H1 (cell line): ENCODE data around the gene CDH8. TPM values are rescaled to one million over a fixed set of nuclear protein-coding genes. Genes with fewer than 3 reads are reported as not detected.

Experiments used
- CHD2 ChIP-seq: IDR thresholded peaks from 2 replicates; pipeline ENCODE4 v1.6.1; 2012; ENCODE audit warnings: low read length, improper control_type of control experiment
- CHD7 ChIP-seq: fragments of 300-600 bp; sonication (generic); IDR thresholded peaks from 2 replicates; pipeline ENCODE4 v1.7.1; 2012; ENCODE audit warnings: low read length, moderate library complexity, mild to moderate bottlenecking, inconsistent platforms; ENCODE audit not compliant: insufficient replicate concordance
- FOSL1 ChIP-seq: IDR thresholded peaks from 2 replicates; pipeline ENCODE4 v1.6.1; 2011; ENCODE audit warnings: mild to moderate bottlenecking, low read depth, low read length, moderate library complexity; ENCODE audit not compliant: insufficient read depth
- JUN ChIP-seq: IDR thresholded peaks from 2 replicates; pipeline ENCODE4 v1.6.1; 2011; ENCODE audit warnings: low read depth, mild to moderate bottlenecking, improper control_type of control experiment, low read length
- PHF8 ChIP-seq: fragments of 200-600 bp; sonication (generic); conservative IDR thresholded peaks from 2 replicates; pipeline ENCODE4 v1.7.1; 2012; ENCODE audit warnings: low read depth, mild to moderate bottlenecking, inconsistent platforms, low read length, moderate library complexity
- SIRT6 ChIP-seq: IDR thresholded peaks from one replicate; pipeline ENCODE4 v1.7.1; 2012; ENCODE audit warnings: low read length, inconsistent platforms
- SP2 ChIP-seq: IDR thresholded peaks from 2 replicates; pipeline ENCODE4 v1.6.1; 2012; ENCODE audit warnings: mild to moderate bottlenecking, low read length, inconsistent platforms
- TAF1 ChIP-seq: IDR thresholded peaks from 2 replicates; pipeline ENCODE4 v1.6.1; 2011; ENCODE audit warnings: mild to moderate bottlenecking, low read depth, low read length
- polyA plus RNA-seq, 7 experiments: library from polyadenylated mRNA; depleted of rRNA in 3 of 7; stranded (reverse) in 5 of 7; unstranded in 2 of 7; fragments of >200 nt in 5 of 7; fragments of 200-250 nt in 2 of 7; gene quantifications; 1 replicate in 5 of 7; 2 replicates in 1 of 7; 4 replicates in 1 of 7; pipeline versions ENCODE4 v1.2.1 to v1.2.3, GENCODE V29; 2011 to 2013; ENCODE audit warnings: missing spikeins in 2 of 7, mixed read lengths in 2 of 7
- total RNA-seq: library from RNA; stranded (reverse); fragmentation: NEBNext Ultra II Directional; extraction: Animal tissue kit (Norgen Biotek cat#: 25700); gene quantifications from 2 replicates; pipeline ENCODE4 v1.2.1, GENCODE V29; 2021

Gene CDH8
- total and polyA plus RNA-seq, 2 of the 8 experiments (the other 6 are each of a cell fraction or from before 2014, with no cell fraction given): 7.7 to 8.4 TPM

- TF ChIP-seq PHF8: no peak
- no peak for TF ChIP-seq SP2
- TF ChIP-seq TAF1: no peak
- no peak for TF ChIP-seq FOSL1
- no peak for TF ChIP-seq CHD2
- TF ChIP-seq SIRT6: no peak
- no peak for TF ChIP-seq CHD7
- TF ChIP-seq JUN: no peak
Observed at GRCh38 chr16:61665512-61665911, 370.7 kb downstream of the CDH8 start (continued).
